PC-9 (cell line): Measurements from ENCODE around the gene CRACR2A.

ENCODE experiments used
- EZH2 ChIP-seq: fragments of 200-600 bp; sonication (generic); IDR thresholded peaks from 2 replicates; pipeline ENCODE4 v1.8.0; 2017; ENCODE audit warnings: antibody characterized with exemption, low read depth
- TF ChIP-seq, protein P1 (sequence below): fragments of 200-600 bp; sonication (generic); conservative IDR thresholded peaks from 2 replicates; pipeline ENCODE4 v1.6.1; 2017; ENCODE audit warnings: mixed run types, antibody characterized with exemption, mild to moderate bottlenecking, moderate library complexity

DNA sequence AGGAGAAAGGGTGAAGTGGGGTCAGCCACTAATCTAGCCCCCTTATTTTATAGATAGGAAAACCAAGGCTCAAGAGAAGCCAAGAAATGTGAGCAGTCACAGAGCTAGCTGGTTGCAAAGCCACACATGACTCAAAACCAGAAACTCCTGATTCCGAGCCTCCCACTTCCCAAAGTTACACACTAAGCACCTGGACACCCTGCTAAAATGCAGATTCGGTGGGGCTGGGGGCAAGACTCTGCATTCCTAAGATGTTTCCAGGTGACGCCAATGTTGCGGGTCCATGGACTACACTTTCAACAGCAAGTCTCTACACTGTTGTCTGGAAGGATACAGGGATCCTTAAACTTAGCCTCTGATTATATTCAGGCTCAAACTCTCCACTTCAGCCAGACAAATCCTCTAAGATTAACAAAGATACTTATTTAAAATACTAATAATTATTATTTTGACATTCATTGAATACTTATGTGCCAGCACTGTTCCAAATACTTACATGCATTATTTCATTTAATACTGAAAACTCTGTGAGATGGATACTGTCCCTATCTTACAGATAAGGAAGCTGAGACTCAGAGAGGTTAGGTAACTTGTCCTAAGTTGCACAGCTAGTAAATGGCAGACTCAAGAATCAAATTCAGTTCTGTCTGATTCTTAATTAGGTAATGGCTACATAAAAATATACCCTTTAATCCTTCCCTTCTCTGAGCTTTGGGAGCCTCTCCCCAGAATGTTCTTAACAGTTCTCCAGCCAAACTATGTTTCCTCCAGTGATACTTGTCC lies 81.4 kb downstream of the CRACR2A start:
- TF ChIP-seq, protein P1, sequence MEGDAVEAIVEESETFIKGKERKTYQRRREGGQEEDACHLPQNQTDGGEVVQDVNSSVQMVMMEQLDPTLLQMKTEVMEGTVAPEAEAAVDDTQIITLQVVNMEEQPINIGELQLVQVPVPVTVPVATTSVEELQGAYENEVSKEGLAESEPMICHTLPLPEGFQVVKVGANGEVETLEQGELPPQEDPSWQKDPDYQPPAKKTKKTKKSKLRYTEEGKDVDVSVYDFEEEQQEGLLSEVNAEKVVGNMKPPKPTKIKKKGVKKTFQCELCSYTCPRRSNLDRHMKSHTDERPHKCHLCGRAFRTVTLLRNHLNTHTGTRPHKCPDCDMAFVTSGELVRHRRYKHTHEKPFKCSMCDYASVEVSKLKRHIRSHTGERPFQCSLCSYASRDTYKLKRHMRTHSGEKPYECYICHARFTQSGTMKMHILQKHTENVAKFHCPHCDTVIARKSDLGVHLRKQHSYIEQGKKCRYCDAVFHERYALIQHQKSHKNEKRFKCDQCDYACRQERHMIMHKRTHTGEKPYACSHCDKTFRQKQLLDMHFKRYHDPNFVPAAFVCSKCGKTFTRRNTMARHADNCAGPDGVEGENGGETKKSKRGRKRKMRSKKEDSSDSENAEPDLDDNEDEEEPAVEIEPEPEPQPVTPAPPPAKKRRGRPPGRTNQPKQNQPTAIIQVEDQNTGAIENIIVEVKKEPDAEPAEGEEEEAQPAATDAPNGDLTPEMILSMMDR: no peak
- no peak for TF ChIP-seq EZH2
